ENCODE data around the gene STARD4. TPM values are rescaled to one million over a fixed set of nuclear protein-coding genes. Genes with fewer than 3 reads are reported as not detected.

STARD4 gene
- total and polyA plus RNA-seq, 9 of the 15 experiments (the other 6 are each of a cell fraction or from before 2014, with no cell fraction given) = 28.4 to 88.0 (median 34.0) TPM

GRCh38 chr5:111513131-111513520 is 791 bp upstream of the STARD4 start (continued):
- TF ChIP-seq ZNF263 (CRISPR knock-in tag; IDR thresholded peaks at IDR 0.05; ENCODE audit: borderline replicate concordance) (no peak), HDAC3 (IDR thresholded peaks at IDR 0.05; ENCODE audit: borderline replicate concordance, partially characterized antibody) (peak; percentile 0), KDM2B (CRISPR knock-in tag; IDR thresholded peaks at IDR 0.05) (no peak), TRIM24 (IDR thresholded peaks at IDR 0.05) (no peak), ARID1B (IDR thresholded peaks at IDR 0.05) (peak; percentile 66; the same call in 1 of the 2 replicates), ZNF79 (CRISPR knock-in tag; IDR thresholded peaks at IDR 0.05; ENCODE audit: low read depth) (no peak), NR2C1 (IDR thresholded peaks at IDR 0.05) (no peak), NR2C1 (tag; IDR thresholded peaks at IDR 0.05) (peak; percentile 59; the same call in 1 of the 2 replicates), NBN (IDR thresholded peaks at IDR 0.05; ENCODE audit: low read depth) (0 out of 2 replicates have a peak, but pooled peaks have one; percentile 13), CHD7 (IDR thresholded peaks at IDR 0.05; ENCODE audit: low read depth, low read length) (no peak)

Data from K562 (cell line).